ENCODE results near the gene MB21D2. TPM values are rescaled to one million over a fixed set of nuclear protein-coding genes. Genes with fewer than 3 reads are reported as not detected.

MB21D2 gene
- total RNA-seq, 1 donor from 2014 or later: 11.0 TPM

DNA sequence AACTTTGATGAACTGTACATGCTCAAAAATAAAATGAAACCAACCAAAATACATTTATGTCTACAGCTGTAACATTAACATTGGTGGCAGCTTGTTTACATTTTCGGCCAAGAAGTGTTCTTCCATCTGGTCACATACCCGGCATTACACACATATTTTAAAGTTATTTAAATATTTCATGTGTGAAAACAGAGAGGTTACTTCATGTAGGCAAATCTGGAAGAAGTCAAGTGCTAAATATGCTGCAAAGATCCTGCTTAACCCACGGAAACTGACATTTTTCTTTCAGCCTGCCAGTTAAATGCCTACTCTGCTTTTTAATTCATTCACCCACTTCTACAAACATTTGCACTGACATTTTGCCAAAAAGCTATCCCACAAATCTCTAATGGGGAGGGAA is 69.7 kb downstream of the MB21D2 start:
- Mint-ChIP-seq H3K27ac (ENCODE audit: unreplicated experiment) (no peak overlapping the region), H3K9me3 (ENCODE audit: unreplicated experiment) (no peaks in the 10 kb centered on the region), H3K4me1 (ENCODE audit: low read depth, unreplicated experiment) (peaks cover 44% of the 10 kb centered on the region), H3K4me3 (ENCODE audit: unreplicated experiment) (no peak overlapping the region), H3K36me3 (ENCODE audit: low read depth, unreplicated experiment) (no peaks in the 10 kb centered on the region), H3K27me3 (ENCODE audit: low read depth, unreplicated experiment) (no peaks in the 10 kb centered on the region)
- peak overlapping the region; percentile 11 for H3K9ac ChIP-seq (ENCODE audit: low read length)
- H3K27ac ChIP-seq (ENCODE audit: low read depth, low read length): peak overlapping the region; percentile 34
- H3K4me1 ChIP-seq (ENCODE audit: insufficient read depth, low read length): peaks cover 52% of the 10 kb centered on the region
- no peak overlapping the region for H2AFZ ChIP-seq (ENCODE audit: low read depth, low read length)
- peak; percentile 62 for DNase-seq (ENCODE audit: low read depth)
- no peaks in the 10 kb centered on the region for H3K36me3 ChIP-seq (ENCODE audit: insufficient read depth, low read length)
- H3K4me3 ChIP-seq (ENCODE audit: insufficient read depth, low read depth, low read length): no peak overlapping the region
- H3K79me2 ChIP-seq (ENCODE audit: insufficient read depth, low read length): peaks cover 84% of the 10 kb centered on the region
- H3K9me3 ChIP-seq (ENCODE audit: insufficient read depth, low read depth, low read length): no peaks in the 10 kb centered on the region
- H3K27me3 ChIP-seq (ENCODE audit: insufficient read depth, low read length): no peaks in the 10 kb centered on the region
- FAIRE-seq: no peak
- H3K4me2 ChIP-seq (ENCODE audit: low read length): peak overlapping the region; percentile 42
- H4K20me1 ChIP-seq (ENCODE audit: insufficient read depth, low read length): peaks cover 43% of the 10 kb centered on the region
- TF ChIP-seq, protein P1, sequence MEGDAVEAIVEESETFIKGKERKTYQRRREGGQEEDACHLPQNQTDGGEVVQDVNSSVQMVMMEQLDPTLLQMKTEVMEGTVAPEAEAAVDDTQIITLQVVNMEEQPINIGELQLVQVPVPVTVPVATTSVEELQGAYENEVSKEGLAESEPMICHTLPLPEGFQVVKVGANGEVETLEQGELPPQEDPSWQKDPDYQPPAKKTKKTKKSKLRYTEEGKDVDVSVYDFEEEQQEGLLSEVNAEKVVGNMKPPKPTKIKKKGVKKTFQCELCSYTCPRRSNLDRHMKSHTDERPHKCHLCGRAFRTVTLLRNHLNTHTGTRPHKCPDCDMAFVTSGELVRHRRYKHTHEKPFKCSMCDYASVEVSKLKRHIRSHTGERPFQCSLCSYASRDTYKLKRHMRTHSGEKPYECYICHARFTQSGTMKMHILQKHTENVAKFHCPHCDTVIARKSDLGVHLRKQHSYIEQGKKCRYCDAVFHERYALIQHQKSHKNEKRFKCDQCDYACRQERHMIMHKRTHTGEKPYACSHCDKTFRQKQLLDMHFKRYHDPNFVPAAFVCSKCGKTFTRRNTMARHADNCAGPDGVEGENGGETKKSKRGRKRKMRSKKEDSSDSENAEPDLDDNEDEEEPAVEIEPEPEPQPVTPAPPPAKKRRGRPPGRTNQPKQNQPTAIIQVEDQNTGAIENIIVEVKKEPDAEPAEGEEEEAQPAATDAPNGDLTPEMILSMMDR (IDR thresholded peaks at IDR 0.05; ENCODE audit: insufficient read depth, low read depth, low read length): no peak
- TF ChIP-seq EZH2 (IDR thresholded peaks at IDR 0.05; ENCODE audit: insufficient read depth, low read length): no peak

DNA sequence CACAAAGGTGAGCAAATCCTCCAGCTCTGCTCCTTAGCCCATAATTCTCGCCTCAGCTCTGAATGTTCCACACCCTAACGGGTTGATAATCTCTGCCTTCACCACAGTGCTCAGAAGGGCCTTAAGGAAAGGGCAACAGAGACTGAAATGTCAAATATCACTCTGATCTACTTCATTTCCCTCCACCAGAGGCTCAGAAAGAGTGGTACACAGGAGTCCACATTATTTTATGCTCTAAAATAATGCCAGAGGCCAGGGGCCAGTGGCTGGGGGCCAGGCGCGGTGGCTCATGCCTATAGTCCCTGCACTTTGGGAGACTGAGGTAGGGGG is 72.2 kb downstream of the MB21D2 start:
- Mint-ChIP-seq H3K9me3 (ENCODE audit: unreplicated experiment) (no peaks in the 10 kb centered on the region), H3K4me3 (ENCODE audit: unreplicated experiment) (no peak overlapping the region), H3K4me1 (ENCODE audit: low read depth, unreplicated experiment) (peaks cover 38% of the 10 kb centered on the region), H3K27me3 (ENCODE audit: low read depth, unreplicated experiment) (no peaks in the 10 kb centered on the region), H3K27ac (ENCODE audit: unreplicated experiment) (no peak overlapping the region), H3K36me3 (ENCODE audit: low read depth, unreplicated experiment) (peaks cover 3% of the 10 kb centered on the region)
- Histone ChIP-seq H3K36me3 (ENCODE audit: insufficient read depth, low read length) (no peaks in the 10 kb centered on the region), H3K27me3 (ENCODE audit: insufficient read depth, low read length) (no peaks in the 10 kb centered on the region), H3K4me2 (ENCODE audit: low read length) (peak overlapping the region; percentile 61), H3K79me2 (ENCODE audit: insufficient read depth, low read length) (peaks cover 93% of the 10 kb centered on the region), H4K20me1 (ENCODE audit: insufficient read depth, low read length) (peaks cover 40% of the 10 kb centered on the region), H2AFZ (ENCODE audit: low read depth, low read length) (no peak overlapping the region), H3K4me1 (ENCODE audit: insufficient read depth, low read length) (peaks cover 36% of the 10 kb centered on the region), H3K27ac (ENCODE audit: low read depth, low read length) (no peak overlapping the region), H3K9ac (ENCODE audit: low read length) (no peak overlapping the region), H3K4me3 (ENCODE audit: insufficient read depth, low read depth, low read length) (no peak overlapping the region), H3K9me3 (ENCODE audit: insufficient read depth, low read depth, low read length) (no peaks in the 10 kb centered on the region)
- FAIRE-seq (no peak), DNase-seq (ENCODE audit: low read depth) (no peak)
- no peak for TF ChIP-seq EZH2 (IDR thresholded peaks at IDR 0.05; ENCODE audit: insufficient read depth, low read length)
- TF ChIP-seq, protein P1 (IDR thresholded peaks at IDR 0.05; ENCODE audit: insufficient read depth, low read depth, low read length): no peak

DNA sequence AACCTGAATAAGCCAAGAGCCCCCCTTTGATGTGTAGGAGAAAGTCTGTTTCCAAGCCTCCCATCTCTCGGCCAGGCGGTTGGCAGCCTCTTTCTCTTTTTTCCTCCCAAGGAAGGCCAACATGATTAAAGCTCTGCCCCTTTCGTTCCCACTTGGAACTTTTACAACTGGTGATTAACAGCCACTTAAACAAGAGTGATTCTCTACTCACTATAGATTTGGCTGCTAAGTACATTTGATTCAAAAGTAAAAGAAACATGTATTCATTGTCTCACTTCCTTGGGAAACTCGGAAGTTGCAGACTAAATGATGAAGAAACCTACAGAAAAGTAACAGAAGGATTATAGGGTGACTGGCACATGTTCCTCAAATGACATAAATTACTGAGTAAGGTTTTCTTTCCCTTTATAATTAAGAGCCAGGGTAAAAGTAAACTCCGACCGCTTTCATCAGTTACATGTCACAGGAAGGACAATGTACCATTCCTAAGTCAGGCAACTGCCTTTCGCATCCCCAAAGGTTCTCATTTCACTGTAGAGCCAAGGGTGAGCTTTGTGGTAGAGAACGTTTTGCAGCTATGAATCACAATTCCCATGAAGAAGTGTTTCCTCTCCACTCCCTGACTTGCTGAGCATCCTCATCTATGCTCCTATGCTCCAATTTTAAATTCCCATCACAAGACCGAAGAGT is 72.7 kb downstream of the MB21D2 start:
- H3K4me2 ChIP-seq (ENCODE audit: low read length): peak overlapping the region; percentile 61
- H3K79me2 ChIP-seq (ENCODE audit: insufficient read depth, low read length): peaks cover 93% of the 10 kb centered on the region
- peaks cover 31% of the 10 kb centered on the region for H3K4me1 ChIP-seq (ENCODE audit: insufficient read depth, low read length)
- peak overlapping the region; percentile 40 for H3K9ac ChIP-seq (ENCODE audit: low read length)
- peaks cover 33% of the 10 kb centered on the region for H3K4me1 Mint-ChIP-seq (ENCODE audit: low read depth, unreplicated experiment)
- H3K4me3 Mint-ChIP-seq (ENCODE audit: unreplicated experiment): no peak overlapping the region
- H3K27me3 ChIP-seq (ENCODE audit: insufficient read depth, low read length): no peaks in the 10 kb centered on the region
- H3K27ac Mint-ChIP-seq (ENCODE audit: unreplicated experiment): no peak overlapping the region
- peak overlapping the region; percentile 47 for H3K27ac ChIP-seq (ENCODE audit: low read depth, low read length)
- no peaks in the 10 kb centered on the region for H3K27me3 Mint-ChIP-seq (ENCODE audit: low read depth, unreplicated experiment)
- no peak overlapping the region for H3K4me3 ChIP-seq (ENCODE audit: insufficient read depth, low read depth, low read length)
- peaks cover 40% of the 10 kb centered on the region for H4K20me1 ChIP-seq (ENCODE audit: insufficient read depth, low read length)
- no peak overlapping the region for H2AFZ ChIP-seq (ENCODE audit: low read depth, low read length)
- H3K36me3 ChIP-seq (ENCODE audit: insufficient read depth, low read length): no peaks in the 10 kb centered on the region
- TF ChIP-seq, protein P1 (IDR thresholded peaks at IDR 0.05; ENCODE audit: insufficient read depth, low read depth, low read length): no peak
- no peak for TF ChIP-seq EZH2 (IDR thresholded peaks at IDR 0.05; ENCODE audit: insufficient read depth, low read length)
- no peak for FAIRE-seq
- no peaks in the 10 kb centered on the region for H3K9me3 Mint-ChIP-seq (ENCODE audit: unreplicated experiment)
- peak; percentile 80 for DNase-seq (ENCODE audit: low read depth)
- H3K36me3 Mint-ChIP-seq (ENCODE audit: low read depth, unreplicated experiment): peaks cover 3% of the 10 kb centered on the region
- no peaks in the 10 kb centered on the region for H3K9me3 ChIP-seq (ENCODE audit: insufficient read depth, low read depth, low read length)
